GM21529 (cell line): Measurements from ENCODE around the gene EPS8L2.

Experiments used
- ATAC-seq: cut with Tn5 transposase; IDR thresholded peaks from one replicate; pipeline ENCODE4 v1.9.1; 2021; ENCODE audit not compliant: unreplicated experiment

The EPS8L2 gene

GRCh38 chr11:705646-706438 is at the start of gene EPS8L2:
EPS8L2 (plus strand) TSS chr11:706231; CDS start chr11:709408, 3,177 bp downstream.
- no peak for ATAC-seq

- ATAC-seq = no peak
Measured at GRCh38 chr11:656426-656825, 49.6 kb upstream of the EPS8L2 start.

GRCh38 chr11:656866-657265 is 49.2 kb upstream of the EPS8L2 start:
- ATAC-seq = no peak

GRCh38 chr11:657691-658126 is 48.3 kb upstream of the EPS8L2 start:
- ATAC-seq = no peak

- no peak for ATAC-seq
Measured at GRCh38 chr11:659532-660085, 46.4 kb upstream of the EPS8L2 start.

- no peak for ATAC-seq
Measured at GRCh38 chr11:660281-660680, 45.8 kb upstream of the EPS8L2 start.

GRCh38 chr11:660681-661444 is 45.2 kb upstream of the EPS8L2 start:
- ATAC-seq = no peak

- no peak for ATAC-seq
Measured at GRCh38 chr11:662689-663274, 43.2 kb upstream of the EPS8L2 start.

GRCh38 chr11:665062-665703 is 40.8 kb upstream of the EPS8L2 start:
- no peak for ATAC-seq

GRCh38 chr11:665704-666281 is 40.2 kb upstream of the EPS8L2 start:
- ATAC-seq = no peak

- ATAC-seq = no peak
Measured at GRCh38 chr11:673866-674265, 32.2 kb upstream of the EPS8L2 start.

GRCh38 chr11:674406-674805 is 31.6 kb upstream of the EPS8L2 start:
- ATAC-seq = no peak

GRCh38 chr11:678297-678696 is 27.7 kb upstream of the EPS8L2 start:
- ATAC-seq = no peak

- no peak for ATAC-seq
Measured at GRCh38 chr11:679271-680207, 26.5 kb upstream of the EPS8L2 start.

- ATAC-seq = no peak
Measured at GRCh38 chr11:680476-680875, 25.6 kb upstream of the EPS8L2 start.

GRCh38 chr11:680970-681369 is 25.1 kb upstream of the EPS8L2 start:
- ATAC-seq = no peak

- no peak for ATAC-seq
Measured at GRCh38 chr11:686451-687243, 19.4 kb upstream of the EPS8L2 start.

- no peak for ATAC-seq
Measured at GRCh38 chr11:687751-688150, 18.3 kb upstream of the EPS8L2 start.

GRCh38 chr11:688681-689080 is 17.4 kb upstream of the EPS8L2 start:
- ATAC-seq = no peak
